RWPE2 (cell line): Measurements from ENCODE around the gene SEPHS2.
"Not testable (repeated sequence)": the region's sequence is repeated elsewhere in the genome, so short reads cannot be mapped to it uniquely, and the experiment has no call there.

ENCODE experiments used
- ATAC-seq: fragments of 200-7000 bp; cut with Tn5 transposase; 3 replicates; pipeline ENCODE4 v1.9.1; 2021; ENCODE audit warnings: low read depth
- DNase-seq: peaks from one replicate; pipeline ENCODE4 v3.0.0-alpha.2; 2020; ENCODE audit warnings: low spot score
- H3K27ac ChIP-seq: fragments of 450-650 bp; 2 replicates; pipeline ENCODE4 v1.5.1; 2017; ENCODE audit warnings: mild to moderate bottlenecking; ENCODE audit not compliant: poor library complexity, severe bottlenecking
- H3K27me3 ChIP-seq: fragments of 250-450 bp; sonication (Bioruptor Pico); 2 replicates; pipeline ENCODE4 v1.5.1; 2021; ENCODE audit warnings: mild to moderate bottlenecking, moderate library complexity; ENCODE audit not compliant: insufficient read depth, poor library complexity, severe bottlenecking
- H3K36me3 ChIP-seq: fragments of 250-450 bp; sonication (Bioruptor Pico); 2 replicates; pipeline ENCODE4 v1.5.1; 2020; ENCODE audit warnings: low read depth, mild to moderate bottlenecking, moderate library complexity
- H3K4me1 ChIP-seq: fragments of 250-450 bp; sonication (Bioruptor Pico); 2 replicates; pipeline ENCODE4 v1.5.1; 2021; ENCODE audit warnings: mild to moderate bottlenecking, moderate library complexity; ENCODE audit not compliant: insufficient read depth, poor library complexity, severe bottlenecking
- H3K4me3 ChIP-seq: fragments of 250-450 bp; sonication (Bioruptor Pico); 2 replicates; pipeline ENCODE4 v1.5.1; 2021; ENCODE audit warnings: mild to moderate bottlenecking, moderate library complexity; ENCODE audit not compliant: severe bottlenecking
- H3K9me3 ChIP-seq: fragments of 250-450 bp; sonication (Bioruptor Pico); 2 replicates; pipeline ENCODE4 v1.5.1; 2021; ENCODE audit warnings: mild to moderate bottlenecking, moderate library complexity; ENCODE audit not compliant: severe bottlenecking
- CTCF ChIP-seq: fragments of 450-650 bp; IDR thresholded peaks from one replicate; pipeline ENCODE4 v1.5.1; 2017; ENCODE audit warnings: mild to moderate bottlenecking, moderate library complexity; ENCODE audit not compliant: poor library complexity, severe bottlenecking

Gene SEPHS2

GRCh38 chr16:30398661-30399434 lies 46.8 kb downstream of the SEPHS2 start:
- TF ChIP-seq CTCF = no peak
- Histone ChIP-seq H3K4me1 (no peaks in the 10 kb centered on the region), H3K27me3 (no peaks in the 10 kb centered on the region), H3K4me3 (no peak overlapping the region), H3K36me3 (peaks cover 7% of the 10 kb centered on the region), H3K27ac (peak overlapping the region; percentile 84), H3K9me3 (no peaks in the 10 kb centered on the region)
- ATAC-seq = no peak
- no peak for DNase-seq

DNA sequence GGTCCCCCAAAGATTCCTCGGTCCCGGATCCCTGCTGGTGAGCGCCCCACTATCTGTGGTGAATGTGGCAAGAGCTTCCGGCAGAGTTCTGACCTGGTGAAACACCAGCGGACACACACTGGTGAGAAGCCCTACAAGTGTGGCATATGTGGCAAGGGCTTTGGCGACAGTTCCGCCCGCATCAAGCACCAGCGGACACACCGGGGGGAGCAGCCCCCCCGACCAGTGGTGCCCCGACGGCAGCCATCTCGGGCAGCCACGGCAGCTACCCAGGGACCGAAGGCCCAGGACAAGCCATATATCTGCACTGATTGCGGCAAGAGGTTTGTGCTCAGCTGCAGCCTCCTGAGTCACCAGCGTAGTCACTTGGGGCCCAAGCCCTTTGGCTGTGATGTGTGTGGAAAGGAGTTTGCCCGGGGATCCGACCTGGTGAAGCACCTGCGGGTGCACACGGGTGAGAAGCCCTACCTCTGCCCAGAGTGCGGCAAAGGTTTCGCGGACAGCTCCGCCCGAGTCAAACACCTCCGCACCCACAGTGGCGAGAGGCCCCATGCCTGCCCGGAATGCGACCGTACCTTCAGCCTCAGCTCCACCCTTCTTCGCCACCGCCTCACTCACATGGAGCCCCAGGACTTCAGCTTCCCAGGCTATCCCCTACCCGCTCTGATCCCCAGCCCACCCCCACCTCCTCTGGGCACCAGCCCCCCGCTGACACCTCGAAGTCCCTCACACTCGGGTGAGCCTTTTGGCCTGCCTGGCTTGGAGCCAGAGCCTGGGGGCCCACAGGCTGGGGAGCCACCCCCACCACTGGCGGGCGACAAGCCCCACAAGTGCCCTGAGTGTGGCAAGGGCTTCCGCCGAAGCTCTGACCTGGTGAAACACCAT lies 47.7 kb downstream of the SEPHS2 start:
- H3K4me3 ChIP-seq = no peak overlapping the region
- H3K27ac ChIP-seq = no peak overlapping the region
- no peaks in the 10 kb centered on the region for H3K9me3 ChIP-seq
- H3K36me3 ChIP-seq = peaks cover 7% of the 10 kb centered on the region
- TF ChIP-seq CTCF = no peak
- DNase-seq (no peak), ATAC-seq (no peak)
- no peaks in the 10 kb centered on the region for H3K4me1 ChIP-seq
- no peaks in the 10 kb centered on the region for H3K27me3 ChIP-seq

- Histone ChIP-seq H3K27me3 (no peaks in the 10 kb centered on the region), H3K36me3 (peaks cover 7% of the 10 kb centered on the region), H3K9me3 (no peaks in the 10 kb centered on the region), H3K4me3 (no peak overlapping the region), H3K27ac (no peak overlapping the region), H3K4me1 (no peaks in the 10 kb centered on the region)
- no peak for DNase-seq
- no peak for TF ChIP-seq CTCF
- ATAC-seq = no peak
These were observed 48.6 kb downstream of the SEPHS2 start for GRCh38 chr16:30397056-30397455.

DNA sequence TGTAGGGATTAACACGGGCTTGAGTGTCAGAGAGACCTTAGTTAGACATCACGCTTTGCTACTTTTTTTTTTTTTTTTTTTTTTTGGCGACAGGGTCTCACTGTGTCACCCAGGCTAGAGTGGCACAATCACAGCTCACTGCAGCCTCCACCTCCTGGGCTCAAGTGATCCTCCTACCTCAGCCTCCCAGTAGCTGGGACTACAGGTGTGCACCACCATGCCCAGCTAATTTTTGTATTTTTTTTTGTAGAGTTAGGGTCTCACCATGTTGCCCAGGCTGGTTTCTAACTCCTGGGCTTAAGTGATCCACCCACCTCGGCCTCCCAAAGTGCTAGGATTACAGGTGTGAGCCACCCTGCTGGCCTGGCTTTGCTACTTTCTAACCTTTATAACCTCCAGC lies 49.0 kb downstream of the SEPHS2 start:
- DNase-seq, ATAC-seq, H3K4me1 ChIP-seq, H3K9me3 ChIP-seq, H3K36me3 ChIP-seq, H3K27me3 ChIP-seq: not testable (repeated sequence)
- Histone ChIP-seq H3K4me3 (peak overlapping the region; percentile 95), H3K27ac (peak overlapping the region; percentile 63)

DNA sequence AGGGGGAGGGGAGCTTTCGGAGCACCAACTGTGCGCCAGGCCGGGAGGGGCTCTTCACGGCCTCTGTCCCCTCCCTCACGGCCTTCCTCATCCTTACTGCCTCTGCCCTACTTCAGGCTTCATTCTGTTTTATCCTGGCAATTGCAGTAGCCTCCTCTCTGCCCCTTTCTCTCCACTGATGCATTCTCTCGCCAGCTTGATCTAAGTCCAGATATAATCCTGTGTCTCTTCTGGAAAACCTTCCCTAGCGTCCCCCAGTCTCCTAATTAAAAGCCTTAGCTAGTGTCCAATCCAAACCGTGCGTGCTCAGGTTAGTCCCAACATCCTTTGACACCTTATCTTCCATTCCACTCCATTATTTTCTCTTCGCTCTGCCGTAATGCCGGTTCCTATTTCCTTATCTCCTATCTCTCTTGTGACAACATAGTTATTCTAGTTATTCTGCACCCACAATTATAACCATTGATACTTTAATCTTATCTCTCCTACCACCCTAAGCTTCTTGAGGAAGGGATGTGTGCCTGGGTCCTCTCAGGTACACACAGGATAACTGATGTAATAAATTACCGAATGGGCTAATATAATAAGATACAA lies 49.6 kb downstream of the SEPHS2 start:
- Histone ChIP-seq H3K36me3 (peaks cover 7% of the 10 kb centered on the region), H3K4me1 (no peaks in the 10 kb centered on the region), H3K4me3 (peak overlapping the region; percentile 95), H3K9me3 (no peaks in the 10 kb centered on the region), H3K27ac (peak overlapping the region; percentile 63), H3K27me3 (no peaks in the 10 kb centered on the region)
- no peak for TF ChIP-seq CTCF
- ATAC-seq (no peak), DNase-seq (no peak)
